ENCODE results near the gene DIO2.

DIO2 gene

DNA sequence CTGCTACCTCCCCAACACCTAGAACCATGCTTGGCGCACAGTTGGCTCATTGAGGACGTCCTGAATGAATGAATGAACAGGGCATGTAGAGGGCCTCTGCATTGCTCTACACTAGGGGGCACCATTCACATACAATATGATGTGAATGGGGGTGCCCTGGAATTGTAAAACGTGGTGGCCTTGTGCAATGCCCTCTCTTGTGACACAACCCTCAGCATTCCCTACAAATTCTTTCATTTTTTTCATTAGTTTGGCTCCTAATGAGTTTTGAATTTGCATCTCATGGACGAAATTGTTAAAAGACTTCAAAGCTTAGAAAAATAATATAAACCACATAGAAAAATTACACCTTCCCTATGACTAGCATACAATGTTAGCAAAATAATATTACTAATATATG, 2.3 kb upstream of the DIO2 start:
- H3K36me3 ChIP-seq (ENCODE audit: control insufficient read depth, insufficient read depth, low read length): no peaks in the 10 kb centered on the region
- H3K27ac ChIP-seq (ENCODE audit: low read depth, low read length): no peak overlapping the region
- no peaks in the 10 kb centered on the region for H3K9me3 ChIP-seq (ENCODE audit: control insufficient read depth, insufficient read depth, low read length)
- peaks cover 9% of the 10 kb centered on the region; the same call in 1 of the 2 replicates for H3K27me3 ChIP-seq (ENCODE audit: control insufficient read depth, insufficient read depth, low read length)
- H3K4me1 ChIP-seq (ENCODE audit: control insufficient read depth, insufficient read depth, low read length): peaks cover 8% of the 10 kb centered on the region
- no peak overlapping the region for H3K4me3 ChIP-seq (ENCODE audit: low read depth, low read length)
- no peak overlapping the region for H3K9ac ChIP-seq (ENCODE audit: low read depth, low read length)

GRCh38 chr14:80212023-80212397, 706 bp upstream of the DIO2 start:
- peaks cover 8% of the 10 kb centered on the region for H3K4me1 ChIP-seq (ENCODE audit: control insufficient read depth, insufficient read depth, low read length)
- H3K27me3 ChIP-seq (ENCODE audit: control insufficient read depth, insufficient read depth, low read length): peaks cover 9% of the 10 kb centered on the region; the same call in 1 of the 2 replicates
- no peaks in the 10 kb centered on the region for H3K36me3 ChIP-seq (ENCODE audit: control insufficient read depth, insufficient read depth, low read length)
- no peak overlapping the region for H3K27ac ChIP-seq (ENCODE audit: low read depth, low read length)
- H3K4me3 ChIP-seq (ENCODE audit: low read depth, low read length): peak overlapping the region; percentile 17; the same call in 1 of the 2 replicates
- no peak overlapping the region for H3K9ac ChIP-seq (ENCODE audit: low read depth, low read length)
- no peaks in the 10 kb centered on the region for H3K9me3 ChIP-seq (ENCODE audit: control insufficient read depth, insufficient read depth, low read length)

GRCh38 chr14:80208461-80208860, 2.8 kb downstream of the DIO2 start:
- Histone ChIP-seq H3K27ac (ENCODE audit: low read depth, low read length) (no peak overlapping the region), H3K27me3 (ENCODE audit: control insufficient read depth, insufficient read depth, low read length) (peaks cover 9% of the 10 kb centered on the region; the same call in 1 of the 2 replicates), H3K4me3 (ENCODE audit: low read depth, low read length) (no peak overlapping the region), H3K36me3 (ENCODE audit: control insufficient read depth, insufficient read depth, low read length) (no peaks in the 10 kb centered on the region), H3K4me1 (ENCODE audit: control insufficient read depth, insufficient read depth, low read length) (peaks cover 8% of the 10 kb centered on the region), H3K9me3 (ENCODE audit: control insufficient read depth, insufficient read depth, low read length) (no peaks in the 10 kb centered on the region), H3K9ac (ENCODE audit: low read depth, low read length) (no peak overlapping the region)

DNA sequence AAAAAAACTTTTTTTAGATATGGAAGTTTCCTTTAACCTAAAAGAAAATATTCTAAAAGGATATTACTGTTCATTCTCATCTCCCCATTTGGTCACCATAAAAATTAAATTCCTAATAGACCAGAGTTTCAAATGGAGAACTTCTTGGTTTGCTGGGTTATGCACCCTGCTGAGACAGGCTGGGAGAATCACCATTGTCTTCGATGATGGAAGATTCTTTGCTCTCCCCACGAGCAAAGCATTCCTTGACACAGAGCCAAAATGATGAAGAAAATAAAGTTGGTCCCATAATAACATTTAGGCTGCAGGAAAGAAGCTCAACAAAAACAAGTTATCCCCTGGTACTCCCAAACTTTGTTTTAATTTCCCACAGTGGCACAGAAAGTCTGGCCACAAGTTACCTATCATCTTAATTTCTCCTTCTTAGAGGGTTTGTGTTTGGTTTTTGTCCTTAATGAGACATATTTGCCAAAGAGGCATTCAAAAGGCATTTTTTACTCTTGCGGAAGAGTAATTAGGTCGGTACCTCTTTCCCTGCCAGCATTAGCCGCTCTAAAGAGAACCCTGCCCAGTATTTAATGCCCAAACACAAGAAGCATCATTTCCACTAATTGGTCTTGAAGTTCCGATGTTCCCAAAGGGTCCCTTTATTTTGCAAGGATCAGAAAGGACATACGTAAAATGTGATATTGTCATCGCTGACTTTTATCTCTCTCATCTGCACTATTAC, 4.8 kb downstream of the DIO2 start:
- Histone ChIP-seq H3K9ac (ENCODE audit: low read depth, low read length) (no peak overlapping the region), H3K36me3 (ENCODE audit: control insufficient read depth, insufficient read depth, low read length) (no peaks in the 10 kb centered on the region), H3K4me3 (ENCODE audit: low read depth, low read length) (no peak overlapping the region), H3K4me1 (ENCODE audit: control insufficient read depth, insufficient read depth, low read length) (no peaks in the 10 kb centered on the region), H3K27ac (ENCODE audit: low read depth, low read length) (no peak overlapping the region), H3K27me3 (ENCODE audit: control insufficient read depth, insufficient read depth, low read length) (peaks cover 9% of the 10 kb centered on the region; the same call in 1 of the 2 replicates), H3K9me3 (ENCODE audit: control insufficient read depth, insufficient read depth, low read length) (no peaks in the 10 kb centered on the region)

DNA sequence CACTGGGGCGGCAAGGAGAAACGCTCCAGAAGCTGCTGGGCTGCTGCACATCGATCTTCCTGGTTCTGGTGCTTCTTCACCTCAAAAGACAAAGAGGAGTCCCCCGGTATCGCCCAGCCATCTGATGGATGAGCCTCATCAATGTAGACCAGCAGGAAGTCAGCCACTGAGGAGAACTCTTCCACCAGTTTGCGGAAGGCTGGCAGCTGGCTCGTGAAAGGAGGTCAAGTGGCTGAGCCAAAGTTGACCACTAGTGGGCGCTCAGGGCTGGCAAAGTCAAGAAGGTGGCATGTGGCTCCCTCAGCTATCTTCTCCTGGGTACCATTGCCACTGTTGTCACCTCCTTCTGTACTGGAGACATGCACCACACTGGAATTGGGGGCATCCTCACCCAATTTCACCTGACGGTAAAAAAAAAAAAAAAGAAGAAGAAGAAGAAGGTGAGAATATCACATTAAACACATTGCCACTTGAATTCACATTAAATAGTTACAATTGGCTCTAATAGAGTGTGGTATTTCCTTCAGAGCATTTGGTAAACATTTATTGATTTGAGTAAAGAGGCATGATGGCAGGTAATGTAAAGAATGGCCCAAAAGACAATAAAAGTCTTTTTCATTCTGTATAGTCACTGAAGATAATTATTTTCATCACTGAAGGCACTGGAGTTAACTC, 8.3 kb downstream of the DIO2 start:
- Histone ChIP-seq H3K4me3 (ENCODE audit: low read depth, low read length) (no peak overlapping the region), H3K27ac (ENCODE audit: low read depth, low read length) (no peak overlapping the region), H3K27me3 (ENCODE audit: control insufficient read depth, insufficient read depth, low read length) (no peaks in the 10 kb centered on the region), H3K9ac (ENCODE audit: low read depth, low read length) (no peak overlapping the region), H3K9me3 (ENCODE audit: control insufficient read depth, insufficient read depth, low read length) (no peaks in the 10 kb centered on the region), H3K36me3 (ENCODE audit: control insufficient read depth, insufficient read depth, low read length) (no peaks in the 10 kb centered on the region), H3K4me1 (ENCODE audit: control insufficient read depth, insufficient read depth, low read length) (no peaks in the 10 kb centered on the region)

- H3K27ac ChIP-seq (ENCODE audit: low read depth, low read length): no peak overlapping the region
- H3K36me3 ChIP-seq (ENCODE audit: control insufficient read depth, insufficient read depth, low read length): no peaks in the 10 kb centered on the region
- H3K9me3 ChIP-seq (ENCODE audit: control insufficient read depth, insufficient read depth, low read length): no peaks in the 10 kb centered on the region
- H3K4me3 ChIP-seq (ENCODE audit: low read depth, low read length): no peak overlapping the region
- H3K27me3 ChIP-seq (ENCODE audit: control insufficient read depth, insufficient read depth, low read length): no peaks in the 10 kb centered on the region
- H3K4me1 ChIP-seq (ENCODE audit: control insufficient read depth, insufficient read depth, low read length): no peaks in the 10 kb centered on the region
- H3K9ac ChIP-seq (ENCODE audit: low read depth, low read length): no peak overlapping the region
Measured at GRCh38 chr14:80200093-80200492, 11.2 kb downstream of the DIO2 start.

- H3K27me3 ChIP-seq (ENCODE audit: control insufficient read depth, insufficient read depth, low read length): no peaks in the 10 kb centered on the region
- H3K27ac ChIP-seq (ENCODE audit: low read depth, low read length): no peak overlapping the region
- H3K4me1 ChIP-seq (ENCODE audit: control insufficient read depth, insufficient read depth, low read length): no peaks in the 10 kb centered on the region
- H3K4me3 ChIP-seq (ENCODE audit: low read depth, low read length): no peak overlapping the region
- no peak overlapping the region for H3K9ac ChIP-seq (ENCODE audit: low read depth, low read length)
- H3K36me3 ChIP-seq (ENCODE audit: control insufficient read depth, insufficient read depth, low read length): no peaks in the 10 kb centered on the region
- no peaks in the 10 kb centered on the region for H3K9me3 ChIP-seq (ENCODE audit: control insufficient read depth, insufficient read depth, low read length)
Measured at GRCh38 chr14:80188571-80188970, 22.7 kb downstream of the DIO2 start.

- H3K9me3 ChIP-seq (ENCODE audit: control insufficient read depth, insufficient read depth, low read length): no peaks in the 10 kb centered on the region
- H3K36me3 ChIP-seq (ENCODE audit: control insufficient read depth, insufficient read depth, low read length): no peaks in the 10 kb centered on the region
Measured at GRCh38 chr14:80186301-80186800, 25.0 kb downstream of the DIO2 start.

GRCh38 chr14:80176893-80177292, 34.4 kb downstream of the DIO2 start:
- H3K9me3 ChIP-seq (ENCODE audit: control insufficient read depth, insufficient read depth, low read length): no peaks in the 10 kb centered on the region
- H3K4me1 ChIP-seq (ENCODE audit: control insufficient read depth, insufficient read depth, low read length): no peaks in the 10 kb centered on the region
- no peaks in the 10 kb centered on the region for H3K27me3 ChIP-seq (ENCODE audit: control insufficient read depth, insufficient read depth, low read length)
- no peak overlapping the region for H3K27ac ChIP-seq (ENCODE audit: low read depth, low read length)
- H3K36me3 ChIP-seq (ENCODE audit: control insufficient read depth, insufficient read depth, low read length): no peaks in the 10 kb centered on the region
- H3K9ac ChIP-seq (ENCODE audit: low read depth, low read length): no peak overlapping the region
- no peak overlapping the region for H3K4me3 ChIP-seq (ENCODE audit: low read depth, low read length)

More at GRCh38 chr14:80186301-80186800, 25.0 kb downstream of the DIO2 start:
- H3K9ac ChIP-seq (ENCODE audit: low read depth, low read length): no peak overlapping the region
- H3K4me1 ChIP-seq (ENCODE audit: control insufficient read depth, insufficient read depth, low read length): no peaks in the 10 kb centered on the region
- no peak overlapping the region for H3K27ac ChIP-seq (ENCODE audit: low read depth, low read length)
- H3K27me3 ChIP-seq (ENCODE audit: control insufficient read depth, insufficient read depth, low read length): no peaks in the 10 kb centered on the region
- no peak overlapping the region for H3K4me3 ChIP-seq (ENCODE audit: low read depth, low read length)

GRCh38 chr14:80172375-80173051, 38.8 kb downstream of the DIO2 start:
- Histone ChIP-seq H3K9me3 (ENCODE audit: control insufficient read depth, insufficient read depth, low read length) (no peaks in the 10 kb centered on the region), H3K36me3 (ENCODE audit: control insufficient read depth, insufficient read depth, low read length) (no peaks in the 10 kb centered on the region), H3K4me3 (ENCODE audit: low read depth, low read length) (no peak overlapping the region), H3K27me3 (ENCODE audit: control insufficient read depth, insufficient read depth, low read length) (no peaks in the 10 kb centered on the region), H3K27ac (ENCODE audit: low read depth, low read length) (no peak overlapping the region), H3K9ac (ENCODE audit: low read depth, low read length) (no peak overlapping the region), H3K4me1 (ENCODE audit: control insufficient read depth, insufficient read depth, low read length) (peaks cover 10% of the 10 kb centered on the region)

Measured in HUES48 (cell line).